HepG2 (cell line): ENCODE results near the gene CCDC88B. TPM values are rescaled to one million over a fixed set of nuclear protein-coding genes. Genes with fewer than 3 reads are reported as not detected.

Source experiments
- CERS6 ChIP-seq: sonication (generic); formaldehyde crosslinking; IDR thresholded peaks from 2 replicates; pipeline ENCODE4 v1.5.0; 2020; ENCODE audit warnings: missing genetic modification reagents
- MLXIP ChIP-seq: sonication (generic); formaldehyde crosslinking; IDR thresholded peaks from 2 replicates; pipeline ENCODE4 v1.9.0; 2021; ENCODE audit warnings: missing genetic modification reagents, borderline replicate concordance
- NPAS2 ChIP-seq: sonication (generic); formaldehyde crosslinking; IDR thresholded peaks from 2 replicates; pipeline ENCODE4 v1.8.0; 2022; ENCODE audit warnings: mild to moderate bottlenecking, missing genetic modification reagents, borderline replicate concordance
- RAD51 ChIP-seq: fragments of 450-650 bp; IDR thresholded peaks from 2 replicates; pipeline ENCODE4 v1.6.1; 2016; ENCODE audit warnings: borderline replicate concordance
- SNRNP70 ChIP-seq: fragments of 200-400 bp; formaldehyde crosslinking; IDR thresholded peaks from 2 replicates; pipeline ENCODE4 v1.6.1; 2017; ENCODE audit warnings: mild to moderate bottlenecking, low read depth, low read length, moderate library complexity
- TBX2 ChIP-seq: sonication (generic); formaldehyde crosslinking; IDR thresholded peaks from 2 replicates; pipeline ENCODE4 v1.5.0; 2020; ENCODE audit warnings: missing genetic modification reagents, mild to moderate bottlenecking, borderline replicate concordance
- ZBTB2 ChIP-seq: sonication (generic); formaldehyde crosslinking; IDR thresholded peaks from 2 replicates; pipeline ENCODE4 v1.8.0; 2022; ENCODE audit warnings: low read depth, missing genetic modification reagents
- ZFP82 ChIP-seq: sonication (generic); formaldehyde crosslinking; IDR thresholded peaks from 2 replicates; pipeline ENCODE4 v1.5.1; 2020; ENCODE audit warnings: mild to moderate bottlenecking, missing genetic modification reagents, borderline replicate concordance
- ZNF12 ChIP-seq: sonication (generic); formaldehyde crosslinking; IDR thresholded peaks from 2 replicates; pipeline ENCODE4 v1.5.0; 2020; ENCODE audit warnings: missing genetic modification reagents
- ZNF232 ChIP-seq: sonication (generic); formaldehyde crosslinking; IDR thresholded peaks from 2 replicates; pipeline ENCODE4 v1.4.0; 2020; ENCODE audit warnings: missing genetic modification reagents, borderline replicate concordance
- ZNF343 ChIP-seq: sonication (generic); formaldehyde crosslinking; IDR thresholded peaks from 2 replicates; pipeline ENCODE4 v1.4.0; 2020; ENCODE audit warnings: mild to moderate bottlenecking, missing genetic modification reagents
- ZNF609 ChIP-seq: sonication (generic); formaldehyde crosslinking; IDR thresholded peaks from 2 replicates; pipeline ENCODE4 v1.4.0; 2020; ENCODE audit warnings: mild to moderate bottlenecking, missing genetic modification reagents, borderline replicate concordance
- ZNF747 ChIP-seq: sonication (generic); formaldehyde crosslinking; IDR thresholded peaks from 2 replicates; pipeline ENCODE4 v1.8.1; 2023; ENCODE audit warnings: missing genetic modification reagents, mild to moderate bottlenecking, borderline replicate concordance
- ZNF770 ChIP-seq: sonication (generic); formaldehyde crosslinking; IDR thresholded peaks from 2 replicates; pipeline ENCODE4 v1.5.0; 2020; ENCODE audit warnings: mild to moderate bottlenecking, missing genetic modification reagents
- ZNF841 ChIP-seq: sonication (generic); formaldehyde crosslinking; IDR thresholded peaks from 2 replicates; pipeline ENCODE4 v1.8.1; 2023; ENCODE audit warnings: missing genetic modification reagents, borderline replicate concordance
- polyA plus RNA-seq, 8 experiments: library from polyadenylated mRNA; depleted of rRNA in 3 of 8; stranded (reverse) in 7 of 8; unstranded in 1 of 8; fragments of >200 nt; fragmentation: Illumina TruSeq in 4 of 8; extraction: Trizol in 4 of 8; gene quantifications; 2 replicates each; pipeline versions ENCODE4 v1.2.1 to v1.2.3, GENCODE V29; 2011 to 2016; ENCODE audit warnings: low read depth in 4 of 8, missing spikeins in 1 of 8, mixed read lengths in 1 of 8; ENCODE audit not compliant: insufficient read depth in 1 of 8
- total RNA-seq, 5 experiments: library from RNA; depleted of rRNA; stranded (reverse); fragments of >200 nt; fragmentation: Illumina TruSeq; extraction: Trizol; gene quantifications; 2 replicates each; pipeline ENCODE4 v1.2.3, GENCODE V29; 2016; ENCODE audit warnings: low read depth in 1 of 5

CCDC88B gene
- total and polyA plus RNA-seq, 2 of the 13 experiments (the other 11 are each of a cell fraction or from before 2014, with no cell fraction given), result 3.6 to 4.8 TPM

GRCh38 chr11:64304316-64305072 lies 35.5 kb upstream of the CCDC88B start (continued):
- TF ChIP-seq ZNF609 (CRISPR knock-in tag) (no peak), TBX2 (CRISPR knock-in tag) (no peak), ZNF747 (CRISPR knock-in tag) (no peak), MLXIP (CRISPR knock-in tag) (0 out of 2 replicates have a peak, but pooled peaks have one; percentile 26), ZNF343 (CRISPR knock-in tag) (no peak), ZNF770 (no peak), CERS6 (0 out of 2 replicates have a peak, but pooled peaks have one; percentile 35), SNRNP70 (no peak), ZNF232 (CRISPR knock-in tag) (peak; percentile 77; the same call in 1 of the 2 replicates), ZBTB2 (no peak), ZNF12 (CRISPR knock-in tag) (no peak; the same call in 1 of the 2 replicates), ZFP82 (CRISPR knock-in tag) (no peak), RAD51 (no peak), NPAS2 (CRISPR knock-in tag) (no peak), ZNF841 (no peak)
